ENCODE measurements around the gene STX18.

DNA sequence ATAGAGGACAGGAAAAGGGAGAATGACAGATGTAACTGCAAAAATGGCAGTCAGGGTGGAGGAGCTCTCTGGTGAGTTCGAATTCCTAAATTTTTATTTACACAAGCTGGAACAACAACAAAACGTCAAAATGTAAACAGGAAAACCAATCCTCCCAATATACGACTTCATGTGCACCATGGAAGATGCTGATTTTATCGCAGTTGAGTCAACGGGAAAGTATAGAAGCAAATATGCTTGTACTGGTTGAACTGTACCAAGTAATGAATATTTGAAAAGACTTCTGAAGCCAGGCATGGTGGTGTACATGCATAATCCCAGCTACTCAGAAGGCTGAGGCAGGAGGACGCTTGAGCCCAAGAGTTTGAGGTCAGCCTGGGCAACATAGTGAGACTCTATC, 15.4 kb downstream of the STX18 start:
- TF ChIP-seq POLR2A (IDR thresholded peaks at IDR 0.05) (no peak), CTCF (IDR thresholded peaks at IDR 0.05 in 4 of 5, conservative IDR thresholded peaks at IDR 0.05 in 1 of 5) (no peak)
